Muscle of arm (tissue), 14 donors: ENCODE results near the gene PSMD10. TPM values are rescaled to one million over a fixed set of nuclear protein-coding genes. Genes with fewer than 3 reads are reported as not detected.

Experiments used
- DNase-seq: peaks from one replicate; pipeline ENCODE4 v3.0.0-alpha.2; 2013
- long read RNA-seq, 11 donors: transcript quantifications; one replicate each; lab custom pipeline, GENCODE V29; 2026
- polyA plus RNA-seq, 12 donors: library from polyadenylated mRNA; unstranded; fragments of 120-200 nt; gene quantifications; one replicate each; pipeline ENCODE4 v1.2.1, GENCODE V29; 2013; ENCODE audit not compliant: insufficient read length in 12 of 12

Gene PSMD10
- polyA plus RNA-seq: 10 to 100 TPM in 11 of 12 donors, not detected in 1; 38.1 to 68.1 (median 54.1) TPM
- long read RNA-seq, donor 1, transcript PSMD10-201 (5 exons, 1,546 nt): major isoform, 23 of 47 reads
- long read RNA-seq, donor 1, partial matches to known transcripts: 15 of 47 reads
- long read RNA-seq, donor 1, other reads (novel, unspliced or antisense): 5 of 47 reads
- long read RNA-seq, donor 2, transcript PSMD10-201 (5 exons, 1,546 nt): major isoform, 50 of 64 reads
- long read RNA-seq, donor 2, transcript PSMD10-204 (5 exons, 768 nt): minor isoform, 8 of 64 reads
- long read RNA-seq, donor 2, partial matches to known transcripts: 0 of 64 reads
- long read RNA-seq, donor 2, other reads (novel, unspliced or antisense): 6 of 64 reads
- long read RNA-seq, donor 3, transcript PSMD10-204 (5 exons, 768 nt): minor isoform, 6 of 39 reads
- long read RNA-seq, donor 3, transcript PSMD10-201 (5 exons, 1,546 nt): major isoform, 30 of 39 reads
- long read RNA-seq, donor 3, partial matches to known transcripts: 0 of 39 reads
- long read RNA-seq, donor 3, other reads (novel, unspliced or antisense): 0 of 39 reads
- long read RNA-seq, donor 4, transcript PSMD10-201 (5 exons, 1,546 nt): major isoform, 23 of 25 reads
- long read RNA-seq, donor 4, partial matches to known transcripts: 0 of 25 reads
- long read RNA-seq, donor 4, other reads (novel, unspliced or antisense): 0 of 25 reads
- long read RNA-seq, donor 5, transcript PSMD10-204 (5 exons, 768 nt): minor isoform, 6 of 69 reads
- long read RNA-seq, donor 5, transcript PSMD10-201 (5 exons, 1,546 nt): major isoform, 61 of 69 reads
- long read RNA-seq, donor 5, partial matches to known transcripts: 0 of 69 reads
- long read RNA-seq, donor 5, other reads (novel, unspliced or antisense): 0 of 69 reads
- long read RNA-seq, donor 6, transcript PSMD10-201 (5 exons, 1,546 nt): major isoform, 20 of 25 reads
- long read RNA-seq, donor 6, partial matches to known transcripts: 0 of 25 reads
- long read RNA-seq, donor 6, other reads (novel, unspliced or antisense): 0 of 25 reads
- long read RNA-seq, donor 7, transcript PSMD10-201 (5 exons, 1,546 nt): major isoform, 20 of 21 reads
- long read RNA-seq, donor 7, partial matches to known transcripts: 0 of 21 reads
- long read RNA-seq, donor 7, other reads (novel, unspliced or antisense): 0 of 21 reads
- long read RNA-seq, donor 8, transcript PSMD10-201 (5 exons, 1,546 nt): major isoform, 41 of 47 reads
- long read RNA-seq, donor 8, transcript PSMD10-204 (5 exons, 768 nt): minor isoform, 5 of 47 reads
- long read RNA-seq, donor 8, partial matches to known transcripts: 0 of 47 reads
- long read RNA-seq, donor 8, other reads (novel, unspliced or antisense): 0 of 47 reads
- long read RNA-seq, donor 9, transcript PSMD10-204 (5 exons, 768 nt): minor isoform, 7 of 38 reads
- long read RNA-seq, donor 9, transcript PSMD10-201 (5 exons, 1,546 nt): major isoform, 31 of 38 reads
- long read RNA-seq, donor 9, partial matches to known transcripts: 0 of 38 reads
- long read RNA-seq, donor 9, other reads (novel, unspliced or antisense): 0 of 38 reads
- long read RNA-seq, donor 10, transcript PSMD10-201 (5 exons, 1,546 nt): major isoform, 33 of 40 reads
- long read RNA-seq, donor 10, transcript PSMD10-204 (5 exons, 768 nt): minor isoform, 6 of 40 reads
- long read RNA-seq, donor 10, partial matches to known transcripts: 0 of 40 reads
- long read RNA-seq, donor 10, other reads (novel, unspliced or antisense): 0 of 40 reads
- long read RNA-seq, donor 11, transcript PSMD10-204 (5 exons, 768 nt): minor isoform, 6 of 48 reads
- long read RNA-seq, donor 11, transcript PSMD10-201 (5 exons, 1,546 nt): major isoform, 37 of 48 reads
- long read RNA-seq, donor 11, partial matches to known transcripts: 5 of 48 reads
- long read RNA-seq, donor 11, other reads (novel, unspliced or antisense): 0 of 48 reads

- peak; percentile 92 for DNase-seq
Measured at GRCh38 chrX:108091264-108091877, at the start of gene PSMD10, which contains the start of gene ATG4A. Gene PSMD10, minus strand, starts transcription at chrX:108091542. Its CDS starts 22 bp downstream, at chrX:108091520. Gene ATG4A, plus strand, starts transcription at chrX:108091778. Its CDS starts 49 bp downstream, at chrX:108091827.

DNA sequence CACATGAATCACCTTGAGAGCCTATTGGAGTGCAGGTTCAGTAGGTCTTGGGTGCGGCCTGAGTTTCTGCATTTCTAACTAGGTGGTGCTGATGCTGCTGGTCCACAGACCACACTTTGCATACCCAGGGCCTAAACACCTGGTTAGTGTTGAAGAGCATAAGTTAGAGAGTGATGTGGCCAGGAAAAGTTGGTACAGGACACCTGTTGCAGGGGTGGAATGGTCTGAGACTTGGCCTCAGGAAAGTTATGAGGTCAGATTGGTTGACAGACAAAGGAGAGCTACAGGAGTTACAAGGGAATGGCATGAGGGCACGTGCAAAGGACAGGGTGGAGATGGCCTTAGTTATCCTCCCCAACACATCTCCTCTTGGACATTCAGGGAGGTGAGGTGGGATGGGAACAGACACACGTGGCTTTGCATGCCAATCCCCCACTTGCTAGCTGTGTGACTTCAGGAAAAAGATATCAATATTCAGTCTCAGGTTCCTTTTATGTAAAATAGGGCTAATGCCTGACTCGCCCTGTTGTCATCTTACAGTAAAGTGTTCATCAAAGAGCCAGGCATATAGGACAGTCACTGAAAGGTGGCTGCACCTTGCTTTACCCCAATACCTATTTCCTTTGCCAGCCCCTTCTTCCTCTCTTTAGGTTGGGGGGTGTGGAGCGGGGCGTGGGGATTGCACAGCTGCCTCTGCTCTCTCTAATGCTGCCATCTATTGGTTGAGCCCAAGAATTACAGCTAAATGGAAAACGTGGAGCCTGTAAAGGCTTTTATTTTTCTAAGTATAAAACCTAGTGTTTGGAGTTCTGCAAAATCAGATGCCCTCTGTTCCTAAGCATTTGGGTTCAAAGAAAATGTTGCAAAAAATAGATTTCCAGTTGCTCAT, 47.7 kb upstream of the PSMD10 start:
- no peak for DNase-seq

- DNase-seq: no peak
Measured at GRCh38 chrX:108134724-108135123, 43.4 kb upstream of the PSMD10 start.

DNA sequence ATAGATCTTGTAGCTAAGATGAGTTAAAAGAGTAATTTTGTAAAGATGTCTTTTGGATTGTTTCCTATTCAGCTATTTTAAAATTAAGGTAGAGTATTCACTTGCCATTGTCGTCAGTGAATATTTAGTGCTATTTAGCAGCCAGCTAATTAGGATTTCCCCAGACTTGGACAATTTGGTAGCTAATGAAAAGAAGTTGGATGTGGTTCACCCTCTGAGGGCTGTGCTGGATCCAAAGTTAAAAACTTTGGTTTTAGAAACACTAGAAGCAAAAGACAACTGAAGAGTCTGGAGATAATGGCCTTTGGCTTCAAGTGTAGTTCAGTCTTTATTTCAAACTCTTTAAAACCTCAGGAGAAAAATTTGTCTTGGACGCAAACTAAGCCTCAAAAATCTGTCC, 41.5 kb upstream of the PSMD10 start:
- DNase-seq: peak; percentile 17

DNA sequence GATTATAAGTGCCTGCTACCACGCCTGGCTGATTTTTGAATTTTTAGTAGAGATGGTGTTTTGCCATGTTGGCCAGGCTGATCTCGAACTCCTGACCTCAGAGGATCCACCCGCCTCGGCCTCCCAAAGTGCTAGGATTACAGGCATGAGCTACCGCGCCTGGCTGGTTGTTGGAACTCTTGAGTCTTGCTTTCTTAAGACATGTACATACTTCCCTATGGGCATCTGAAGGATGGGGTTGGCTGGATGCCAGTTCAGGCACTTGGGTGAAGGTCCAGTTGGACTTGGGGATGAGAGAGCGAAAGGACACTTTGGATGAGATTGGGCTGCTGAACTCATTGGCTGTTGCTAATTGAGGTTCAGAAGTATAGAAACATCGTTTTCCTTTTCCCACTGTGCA, 40.7 kb upstream of the PSMD10 start:
- DNase-seq: no peak

DNA sequence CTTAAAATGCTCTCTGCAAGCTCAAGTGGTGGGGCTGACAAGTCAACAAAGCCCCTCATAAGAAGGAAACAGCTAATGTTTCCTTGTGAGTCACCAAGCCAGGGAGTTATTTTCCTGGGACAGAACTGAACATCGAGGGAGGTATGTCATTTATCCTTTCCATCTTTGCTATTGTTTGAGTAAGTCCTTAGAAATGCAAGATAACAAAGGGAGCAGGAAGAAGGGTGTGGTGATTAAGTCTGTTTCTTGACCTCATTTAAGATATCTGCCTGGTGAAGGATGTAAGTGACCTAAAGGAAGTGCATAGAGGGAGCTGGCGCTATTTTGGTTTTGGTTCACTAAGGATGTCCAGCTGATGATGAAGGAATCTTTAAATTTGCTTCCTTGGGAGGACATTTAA, 40.1 kb upstream of the PSMD10 start:
- DNase-seq: no peak

- no peak for DNase-seq
Measured at GRCh38 chrX:108130889-108131288, 39.5 kb upstream of the PSMD10 start.

DNA sequence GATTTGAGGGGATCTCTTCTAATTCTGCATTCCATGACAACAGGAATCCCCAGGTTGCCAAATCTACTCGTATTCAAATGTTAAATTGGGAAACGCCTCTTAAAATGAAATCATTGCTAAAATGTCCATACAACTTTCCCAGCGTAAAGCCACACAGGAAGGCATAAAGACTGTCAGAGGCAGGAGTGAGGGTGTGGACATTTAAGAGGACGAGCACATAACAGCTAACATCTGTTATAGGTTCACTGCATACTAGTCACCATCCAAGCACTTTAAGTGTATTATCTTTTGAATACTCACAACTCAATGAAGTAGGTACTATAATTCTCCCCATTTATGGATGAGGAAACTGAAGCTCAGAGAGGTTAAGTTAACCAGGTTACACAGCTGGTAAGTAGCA, 35.8 kb upstream of the PSMD10 start:
- DNase-seq: no peak

DNA sequence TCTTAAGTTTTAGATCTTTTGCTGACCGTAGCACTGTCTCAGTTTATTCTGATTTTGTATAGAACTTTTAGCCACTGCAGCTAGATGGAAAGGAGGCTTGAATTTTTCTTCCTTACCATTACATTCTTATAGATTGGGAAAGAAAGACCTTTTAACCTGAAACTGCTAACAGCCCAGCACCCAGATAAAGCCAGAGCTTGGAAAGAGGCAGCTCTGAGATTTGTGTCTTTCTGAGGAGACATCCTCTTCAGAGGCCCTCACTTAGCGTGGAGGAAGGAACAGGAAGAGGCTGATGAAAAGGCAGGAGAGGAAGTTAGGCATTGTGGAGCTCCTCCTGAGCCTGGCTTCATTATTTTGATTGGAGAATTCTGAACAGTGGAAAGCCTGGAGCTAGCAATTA, 35.3 kb upstream of the PSMD10 start:
- DNase-seq: no peak

GRCh38 chrX:108123591-108124366, 32.4 kb upstream of the PSMD10 start:
- DNase-seq: no peak

DNA sequence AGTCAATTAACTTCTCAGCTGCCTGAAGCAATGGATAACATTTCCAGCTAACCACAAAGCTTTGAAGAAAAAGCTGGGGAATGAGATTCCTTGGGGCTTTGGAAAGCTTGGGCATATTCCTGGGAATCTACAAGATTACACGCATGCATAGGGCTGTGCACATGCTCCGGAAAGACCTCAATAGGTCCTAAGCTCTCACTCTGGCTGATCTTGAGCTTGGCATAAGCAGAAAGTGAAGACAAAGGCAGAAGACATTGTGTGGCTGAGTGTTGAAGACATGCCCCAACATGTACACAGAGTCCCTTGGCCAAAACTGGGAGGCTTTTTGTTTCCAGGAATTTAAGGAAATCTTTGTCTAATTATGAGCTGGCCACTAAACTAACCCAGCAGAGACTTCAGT, 31.4 kb upstream of the PSMD10 start:
- no peak for DNase-seq

DNA sequence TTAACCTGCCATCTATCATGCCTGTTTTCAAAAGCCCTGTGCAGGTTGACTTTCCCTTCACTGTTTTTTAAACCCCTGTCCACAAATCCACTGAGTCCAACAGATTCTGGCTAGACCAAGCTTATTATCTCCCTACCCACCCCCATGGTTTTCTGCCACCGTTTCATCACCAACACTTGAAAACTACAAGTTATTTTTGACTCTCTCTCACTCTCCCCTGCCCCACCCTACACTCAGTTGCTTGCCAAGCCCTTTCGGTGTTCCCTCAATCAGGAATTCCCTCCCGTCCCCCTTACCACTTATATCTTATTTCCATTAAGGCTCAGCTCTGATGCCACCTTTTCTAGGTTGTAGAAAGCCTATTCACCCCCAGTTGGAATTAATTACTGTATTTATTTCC, 29.9 kb upstream of the PSMD10 start:
- no peak for DNase-seq

GRCh38 chrX:108117988-108118387, 26.6 kb upstream of the PSMD10 start:
- no peak for DNase-seq

- no peak for DNase-seq
Measured at GRCh38 chrX:108114541-108114940, 23.2 kb upstream of the PSMD10 start.

DNA sequence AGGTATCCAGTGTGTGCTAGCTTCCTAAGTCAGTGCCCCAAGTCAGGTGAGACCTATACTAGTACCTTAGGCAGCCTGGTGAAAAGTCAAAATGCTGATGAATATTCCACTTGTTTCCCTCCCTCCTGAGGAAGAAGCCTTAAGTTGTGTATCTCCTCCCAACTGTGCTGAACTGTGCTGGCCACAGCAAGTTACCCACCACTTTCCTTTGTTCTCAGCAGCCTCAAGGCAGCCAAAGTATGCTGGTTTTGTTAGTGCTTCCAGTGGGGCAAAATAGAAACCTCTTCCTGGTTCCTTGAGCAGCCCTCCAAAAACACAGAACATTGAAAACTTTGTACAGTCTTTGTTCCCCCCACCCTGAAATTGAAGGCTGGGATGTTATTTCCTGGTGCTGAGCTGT, 14.1 kb upstream of the PSMD10 start:
- DNase-seq: no peak

DNA sequence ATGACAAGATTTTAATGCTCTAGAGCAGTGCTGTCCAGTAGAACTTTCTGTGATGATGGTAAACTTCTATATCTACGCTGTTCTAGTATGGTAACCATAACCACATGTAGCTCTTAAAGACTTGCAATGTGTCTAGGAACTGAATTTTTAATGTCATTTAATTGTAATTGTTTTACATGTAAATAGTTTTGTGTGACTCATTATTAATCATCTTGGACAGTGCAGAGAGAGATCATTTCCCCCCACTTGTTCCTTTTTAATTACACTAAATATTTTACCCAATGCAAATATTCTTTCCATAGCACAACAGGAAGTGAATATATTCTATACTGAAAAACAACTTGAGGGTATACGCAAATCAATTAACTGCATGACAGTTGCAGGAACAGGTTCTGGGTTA, 6.0 kb upstream of the PSMD10 start:
- no peak for DNase-seq

- DNase-seq: no peak
Measured at GRCh38 chrX:108091878-108092291, 543 bp upstream of the PSMD10 start.
